COLO668 (cell line): ENCODE results near the gene CEP131.
A peak's percentile ranks its signal among the peaks of the same experiment; 100 is the strongest.

Experiments
- DNase-seq: peaks from one replicate; lab custom pipeline; 2025; ENCODE audit not compliant: unreplicated experiment; lab: John Stamatoyannopoulos, UW

Gene CEP131

DNA sequence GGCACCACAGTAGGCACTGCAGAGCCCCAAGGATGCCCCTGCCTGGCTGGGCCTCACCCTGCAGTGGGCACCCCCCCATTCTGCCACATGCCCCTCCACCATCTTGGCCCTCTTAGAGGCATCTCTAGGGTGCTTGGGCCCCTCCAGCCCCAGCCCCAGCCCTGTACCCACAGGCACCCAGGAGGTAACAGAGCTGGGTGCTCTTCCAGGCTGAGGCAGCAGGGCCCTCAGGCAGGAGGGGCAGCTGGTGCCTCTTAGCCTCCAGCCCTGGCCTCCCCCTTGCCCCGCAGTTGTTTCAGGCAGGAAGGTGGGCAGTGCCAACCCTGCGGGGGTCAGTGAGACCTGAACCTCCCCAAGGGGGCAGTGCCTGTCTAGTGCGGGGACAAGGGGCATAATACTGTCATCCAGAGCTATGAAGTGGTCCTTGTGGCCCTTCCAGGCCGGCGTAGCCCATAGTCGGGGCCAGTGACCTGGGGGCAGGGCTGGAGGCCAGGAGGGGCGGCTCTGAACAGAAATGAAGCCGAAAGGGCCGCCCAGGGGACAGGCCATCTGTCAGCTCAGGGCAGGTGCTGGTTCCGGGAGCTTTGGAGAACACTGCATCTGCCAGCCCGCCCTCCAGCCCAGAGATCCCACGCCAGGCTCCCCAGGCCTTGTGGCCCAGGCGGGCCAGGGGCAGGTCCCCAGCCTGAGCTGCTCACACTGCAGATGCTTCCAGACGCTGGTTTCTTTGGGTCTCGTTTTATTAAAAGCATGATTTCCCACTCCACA, 51.9 kb downstream of the CEP131 start:
- no peak for DNase-seq

GRCh38 chr17:81169870-81170309, 52.9 kb downstream of the CEP131 start:
- no peak for DNase-seq

GRCh38 chr17:81167638-81168037, 55.1 kb downstream of the CEP131 start:
- no peak for DNase-seq

DNA sequence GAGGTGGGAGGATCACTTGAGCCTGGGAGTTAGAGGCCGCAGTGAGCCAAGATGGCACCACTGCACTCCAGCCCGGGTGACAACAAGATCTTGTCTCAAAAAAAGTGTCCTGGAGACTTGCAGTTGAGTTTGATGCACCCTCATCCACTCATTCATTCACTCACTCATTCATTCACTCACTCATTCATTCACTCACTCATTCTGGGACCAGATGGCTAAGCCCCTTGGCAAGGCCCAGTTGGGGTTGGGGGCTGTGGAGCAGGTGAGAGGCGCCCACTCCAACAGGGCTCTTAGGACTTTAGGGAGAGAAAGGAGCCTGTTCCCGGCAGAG, 55.6 kb downstream of the CEP131 start:
- DNase-seq, result no peak

- DNase-seq, result no peak
Observed at GRCh38 chr17:81166033-81166492, 56.7 kb downstream of the CEP131 start, which contains the start of gene AATK. TSS of gene AATK (minus strand) at chr17:81166221. CDS start at chr17:81165992, 229 bp downstream.

- peak; percentile 12 for DNase-seq
Observed at GRCh38 chr17:81165246-81166032, 57.3 kb downstream of the CEP131 start, which contains the start of gene PVALEF. TSS of gene PVALEF (plus strand) at chr17:81165507. CDS start at chr17:81181227, 15,720 bp downstream.

DNA sequence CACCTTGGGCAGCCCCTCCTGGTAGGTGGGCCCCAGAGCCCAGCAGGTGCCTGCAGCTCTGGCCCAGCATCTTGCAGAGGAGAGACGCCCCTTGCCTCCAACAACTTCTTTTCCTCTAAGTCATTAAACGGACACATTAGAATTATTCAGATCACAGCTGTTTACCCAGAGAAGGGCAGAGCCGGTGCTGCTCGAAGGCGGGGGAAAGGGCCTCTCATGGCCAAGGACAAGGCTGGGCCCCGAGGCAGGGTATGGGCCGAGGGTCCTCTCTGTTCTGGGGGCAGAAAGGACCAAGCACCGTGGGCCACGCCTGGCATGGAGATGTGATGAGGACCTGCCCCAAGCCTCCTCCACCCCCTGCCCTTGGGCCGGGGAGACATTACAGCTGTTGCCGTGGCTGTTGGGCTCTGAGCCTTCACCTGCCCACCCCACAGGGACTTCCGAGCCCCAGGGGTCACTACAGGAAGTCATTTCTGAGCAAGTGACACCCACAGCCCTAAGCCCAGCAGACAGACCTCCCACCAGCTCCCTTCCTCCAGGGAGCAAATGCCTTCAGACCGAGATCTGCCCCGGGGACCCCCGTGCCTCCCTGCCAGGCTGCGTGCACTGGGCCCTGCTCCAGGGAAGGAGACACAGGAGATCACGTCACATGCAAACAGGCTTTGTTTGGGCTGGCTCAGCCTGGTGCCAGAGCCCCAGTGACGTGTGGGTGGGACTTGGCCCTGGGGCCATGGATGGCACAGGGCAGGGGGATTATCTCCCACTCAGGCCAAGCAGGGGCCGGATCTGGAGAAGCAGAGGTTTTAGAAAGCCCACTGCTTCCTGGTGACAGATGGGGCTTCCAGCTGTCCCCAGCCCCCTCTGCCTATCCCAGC, 58.2 kb downstream of the CEP131 start:
- peak; percentile 16 for DNase-seq

DNA sequence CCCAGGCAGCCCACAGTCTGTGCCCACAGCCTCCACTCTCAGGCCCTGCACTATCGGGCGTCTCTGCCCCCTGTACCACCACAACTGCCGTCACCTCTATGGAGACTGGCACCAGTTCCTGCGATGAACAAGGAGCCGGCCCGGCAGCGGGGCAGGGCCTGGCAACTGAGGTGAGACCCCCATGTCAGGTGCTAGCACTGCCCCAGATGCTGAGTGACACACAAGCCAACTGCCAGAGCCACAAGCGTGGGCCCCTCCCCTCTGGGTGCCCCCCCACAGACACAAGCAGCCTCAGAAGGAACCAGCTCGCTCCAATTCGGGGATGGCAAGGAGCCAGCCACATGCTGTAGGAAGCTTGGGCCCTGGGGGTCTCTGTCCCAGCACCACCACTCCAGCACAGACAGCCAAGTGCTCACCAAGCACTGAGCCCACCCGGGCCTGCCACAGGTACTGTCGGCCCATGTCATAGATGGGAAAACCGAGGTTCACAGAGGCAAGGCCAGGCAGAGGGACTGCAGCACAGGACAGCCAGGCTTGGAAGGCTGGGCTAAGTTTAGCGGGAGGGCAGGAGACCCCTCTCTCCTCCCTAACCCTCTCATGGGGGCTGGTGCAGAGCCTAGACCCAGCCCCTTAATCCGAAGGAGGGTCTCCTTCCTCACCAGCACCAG, 58.9 kb downstream of the CEP131 start:
- DNase-seq, result no peak

DNA sequence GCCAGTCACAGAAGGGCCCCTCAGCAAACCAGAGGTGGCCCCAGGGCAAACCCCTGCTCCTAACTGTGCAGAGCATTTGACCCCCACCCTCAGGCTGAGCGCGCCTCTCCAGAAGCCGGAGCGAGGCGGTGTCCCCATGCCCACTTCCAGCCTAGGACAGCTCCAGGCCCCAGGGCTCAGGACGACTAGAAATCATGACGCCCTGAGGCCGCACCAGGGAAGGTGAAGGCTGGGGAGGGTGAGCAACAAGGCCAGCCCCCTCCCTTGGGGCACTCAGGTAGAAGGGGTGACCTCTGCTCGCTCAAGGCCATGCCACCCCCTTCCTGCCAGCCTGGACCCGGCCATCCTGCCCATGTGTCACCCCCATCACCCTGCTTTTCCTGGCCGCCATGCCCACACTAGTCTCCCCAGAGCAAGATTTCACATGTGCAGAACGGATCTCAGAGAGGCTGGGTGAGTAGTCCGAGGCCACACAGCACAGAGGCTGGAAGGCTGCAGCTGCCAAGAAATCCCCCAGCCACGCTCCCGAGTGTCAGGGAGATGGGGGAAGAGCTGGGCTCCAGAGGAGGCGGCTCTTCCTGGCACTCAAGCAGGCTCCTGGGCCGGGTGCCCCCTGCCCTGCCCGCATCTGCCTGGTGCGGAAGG, 59.6 kb downstream of the CEP131 start:
- no peak for DNase-seq

GRCh38 chr17:81162491-81162890, 60.3 kb downstream of the CEP131 start:
- DNase-seq, result peak; percentile 16

DNA sequence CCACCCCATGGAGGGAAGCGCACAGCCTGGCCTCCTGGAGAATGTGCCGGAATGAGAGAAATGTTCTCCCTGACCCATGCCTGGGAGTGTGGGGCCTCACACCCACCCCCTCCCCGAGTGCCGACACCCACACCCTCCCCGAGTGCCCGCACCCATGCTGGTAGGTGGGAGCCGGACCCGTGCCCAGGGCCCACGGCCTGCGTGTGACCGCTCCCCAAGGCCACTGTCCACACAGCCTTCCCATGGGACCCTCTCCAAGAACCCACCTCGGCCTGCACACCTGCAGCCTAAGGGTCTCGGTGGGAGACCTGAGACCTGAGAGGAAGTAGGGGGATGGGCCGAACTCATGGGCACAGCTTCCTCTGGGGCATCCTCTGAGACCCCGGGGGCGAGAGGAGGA, 60.8 kb downstream of the CEP131 start:
- DNase-seq, result no peak

GRCh38 chr17:81161536-81161935, 61.2 kb downstream of the CEP131 start:
- no peak for DNase-seq

GRCh38 chr17:81160747-81161453, 61.9 kb downstream of the CEP131 start:
- DNase-seq, result no peak

- DNase-seq, result no peak
Observed at GRCh38 chr17:81160306-81160705, 62.5 kb downstream of the CEP131 start.

DNA sequence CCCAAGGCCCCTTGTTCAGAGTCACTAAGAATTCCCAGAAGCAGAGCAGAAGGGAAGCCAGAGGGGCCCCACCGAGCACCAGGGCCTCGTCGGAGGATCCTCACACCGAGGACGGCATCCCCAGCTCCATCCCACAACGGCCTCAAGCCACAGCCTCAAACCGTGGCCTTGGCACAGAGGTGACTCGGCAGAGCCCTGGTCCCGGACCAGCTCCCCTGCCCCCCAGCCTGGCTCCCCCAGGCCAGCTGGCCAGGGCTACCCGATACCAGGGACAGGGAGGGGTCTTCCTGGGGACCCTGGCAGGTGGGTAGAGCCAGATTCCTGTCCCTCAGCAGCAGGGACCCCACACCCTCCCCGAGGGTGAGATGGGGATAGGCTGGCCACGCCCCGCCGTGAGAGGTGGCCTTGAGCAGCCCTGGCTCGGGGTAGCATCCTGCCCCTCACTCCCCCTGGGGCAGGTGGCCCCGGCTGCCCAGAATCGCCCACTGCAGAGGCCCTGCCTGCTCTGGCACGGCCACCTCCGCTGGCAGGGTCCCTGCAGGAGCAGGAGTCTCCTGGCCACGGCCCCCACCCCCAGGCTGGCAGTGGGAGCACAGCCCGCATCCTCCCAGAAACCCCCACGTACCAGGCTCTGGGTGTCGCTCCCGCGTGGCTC, 63.0 kb downstream of the CEP131 start:
- no peak for DNase-seq

GRCh38 chr17:81158688-81159590, 63.8 kb downstream of the CEP131 start:
- DNase-seq, result no peak

- DNase-seq, result no peak
Observed at GRCh38 chr17:81157848-81158687, 64.7 kb downstream of the CEP131 start.
